Type B pancreatic cell (in vitro differentiated cells): ENCODE data around the gene FCHO1. TPM values are rescaled to one million over a fixed set of nuclear protein-coding genes. Genes with fewer than 3 reads are reported as not detected.

Source experiments
- DNase-seq: peaks from one replicate; pipeline ENCODE4 v3.0.0; 2021; ENCODE audit warnings: mixed read lengths; ENCODE audit not compliant: unreplicated experiment; ENCODE audit errors: extremely low spot score
- H3K27ac Mint-ChIP-seq: 2 replicates; pipeline ENCODE4 v1.8.0; 2021; ENCODE audit warnings: mild to moderate bottlenecking, mixed read lengths
- H3K27me3 Mint-ChIP-seq: 2 replicates; pipeline ENCODE4 v1.8.0; 2021; ENCODE audit warnings: mixed read lengths
- H3K36me3 Mint-ChIP-seq: 2 replicates; pipeline ENCODE4 v1.8.0; 2021; ENCODE audit warnings: mixed read lengths
- H3K4me1 Mint-ChIP-seq: one replicate; pipeline ENCODE4 v1.8.0; 2021; ENCODE audit warnings: mixed read lengths; ENCODE audit not compliant: unreplicated experiment
- H3K4me3 Mint-ChIP-seq: 2 replicates; pipeline ENCODE4 v1.8.0; 2021; ENCODE audit warnings: mild to moderate bottlenecking, mixed read lengths
- H3K9me3 Mint-ChIP-seq: 2 replicates; pipeline ENCODE4 v1.8.0; 2021; ENCODE audit warnings: mixed read lengths
- CTCF ChIP-seq: fragments of 200-600 bp; sonication (generic); conservative IDR thresholded peaks from 2 replicates; pipeline ENCODE4 v1.5.0; 2021; ENCODE audit warnings: antibody characterized with exemption, mild to moderate bottlenecking
- total RNA-seq: library from RNA; stranded (reverse); gene quantifications from 2 replicates; pipeline ENCODE4 v1.2.1, GENCODE V29; 2021; ENCODE audit warnings: low replicate concordance

FCHO1 gene
- total RNA-seq, 1 donor from 2014 or later, result 4.4 TPM

- Mint-ChIP-seq H3K4me1 (peaks cover 17% of the 10 kb centered on the region), H3K4me3 (no peak overlapping the region), H3K36me3 (no peaks in the 10 kb centered on the region), H3K9me3 (no peaks in the 10 kb centered on the region), H3K27ac (no peak overlapping the region), H3K27me3 (no peaks in the 10 kb centered on the region)
- TF ChIP-seq CTCF, result peak; percentile 44
- DNase-seq, result no peak
Measured at GRCh38 chr19:17716309-17716929, 34.9 kb upstream of the FCHO1 start.

- H3K27me3 Mint-ChIP-seq, result no peaks in the 10 kb centered on the region
- H3K27ac Mint-ChIP-seq, result peak overlapping the region; percentile 89
- H3K9me3 Mint-ChIP-seq, result no peaks in the 10 kb centered on the region
- no peak for DNase-seq
- no peak for TF ChIP-seq CTCF
- H3K4me3 Mint-ChIP-seq, result peak overlapping the region; percentile 89
- H3K36me3 Mint-ChIP-seq, result no peaks in the 10 kb centered on the region
- H3K4me1 Mint-ChIP-seq, result peaks cover 20% of the 10 kb centered on the region
Measured at GRCh38 chr19:17718550-17718946, 32.7 kb upstream of the FCHO1 start.

GRCh38 chr19:17718947-17719711, 32.1 kb upstream of the FCHO1 start, which contains the start of gene MAP1S:
Gene MAP1S, plus strand, starts transcription at chr19:17719480. Its CDS starts 23 bp downstream, at chr19:17719503.
- Mint-ChIP-seq H3K36me3 (no peaks in the 10 kb centered on the region), H3K27ac (peak within 1 kb of the TSS; percentile 89), H3K27me3 (no peaks in the 10 kb centered on the region), H3K4me1 (peaks cover 20% of the 10 kb centered on the region), H3K9me3 (no peaks in the 10 kb centered on the region), H3K4me3 (peak within 1 kb of the TSS; percentile 90)
- DNase-seq, result peak; percentile 84
- TF ChIP-seq CTCF, result no peak

DNA sequence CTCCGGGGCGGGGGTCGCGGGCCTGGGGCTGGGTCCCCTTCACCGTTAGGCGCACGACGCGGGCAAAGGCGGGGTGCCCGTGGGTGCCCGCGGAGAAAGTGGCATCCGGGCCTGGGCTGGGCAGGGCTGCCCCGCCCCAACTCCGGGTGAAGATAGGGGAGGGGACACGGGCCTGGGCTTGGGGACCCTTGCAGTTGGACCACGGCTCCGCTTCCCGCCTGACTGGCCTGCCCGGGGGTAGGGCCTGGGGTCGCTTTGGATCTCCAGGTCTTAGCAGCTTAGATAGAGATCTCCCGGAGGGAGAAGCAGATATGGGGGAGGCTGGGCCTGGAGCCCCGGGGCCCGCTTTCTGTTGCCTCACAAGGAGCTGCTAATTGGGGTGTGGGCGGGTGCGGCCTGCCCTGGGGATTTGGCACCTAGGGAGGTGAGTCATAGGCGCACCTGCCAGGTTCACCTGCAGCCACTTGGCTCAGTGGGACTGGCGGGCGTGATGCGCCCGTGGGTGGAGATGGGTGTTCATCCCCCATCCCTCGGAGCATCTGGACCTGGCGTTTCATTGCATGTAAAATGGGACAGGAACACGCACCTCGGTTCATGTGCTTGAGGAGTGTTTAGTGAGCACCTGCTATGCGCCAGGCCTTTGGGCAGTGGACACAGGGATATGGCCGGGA, 31.4 kb upstream of the FCHO1 start:
- no peaks in the 10 kb centered on the region for H3K9me3 Mint-ChIP-seq
- DNase-seq, result no peak
- H3K27me3 Mint-ChIP-seq, result no peaks in the 10 kb centered on the region
- peaks cover 20% of the 10 kb centered on the region for H3K4me1 Mint-ChIP-seq
- H3K27ac Mint-ChIP-seq, result peak overlapping the region; percentile 56
- TF ChIP-seq CTCF, result no peak
- H3K36me3 Mint-ChIP-seq, result no peaks in the 10 kb centered on the region
- H3K4me3 Mint-ChIP-seq, result peak overlapping the region; percentile 90

- H3K36me3 Mint-ChIP-seq, result peaks cover 3% of the 10 kb centered on the region
- peaks cover 20% of the 10 kb centered on the region for H3K4me1 Mint-ChIP-seq
- peak overlapping the region; percentile 90 for H3K4me3 Mint-ChIP-seq
- H3K27me3 Mint-ChIP-seq, result no peaks in the 10 kb centered on the region
- no peak for DNase-seq
- no peaks in the 10 kb centered on the region for H3K9me3 Mint-ChIP-seq
- peak overlapping the region; percentile 56 for H3K27ac Mint-ChIP-seq
- no peak for TF ChIP-seq CTCF
Measured at GRCh38 chr19:17720440-17720839, 30.8 kb upstream of the FCHO1 start.
